HCT116 (cell line): ENCODE results near the gene RADIL.

Experiments used
- ELF1 ChIP-seq: IDR thresholded peaks from 2 replicates; pipeline ENCODE4 v1.6.1; 2012; ENCODE audit warnings: low read depth, borderline replicate concordance
- EZH2 ChIP-seq: fragments of 200-600 bp; sonication (generic); IDR thresholded peaks from 2 replicates; pipeline ENCODE4 v1.6.1; 2017; ENCODE audit warnings: antibody characterized with exemption, mixed run types
- EZH2phosphoT487 ChIP-seq: fragments of 200-600 bp; IDR thresholded peaks from 2 replicates; pipeline ENCODE4 v1.6.1; 2018; ENCODE audit warnings: antibody characterized with exemption, borderline replicate concordance
- FOSL1 ChIP-seq: IDR thresholded peaks from 2 replicates; pipeline ENCODE4 v1.6.1; 2012; ENCODE audit warnings: low read depth
- POLR2A ChIP-seq: IDR thresholded peaks from 2 replicates; pipeline ENCODE4 v1.7.0; 2011; ENCODE audit warnings: borderline replicate concordance; ENCODE audit not compliant: insufficient read depth, insufficient read length; ENCODE audit errors: extremely low read depth
- POLR2AphosphoS5 ChIP-seq: IDR thresholded peaks from 2 replicates; pipeline ENCODE4 v1.6.1; 2011; ENCODE audit warnings: mild to moderate bottlenecking, low read depth, low read length, moderate library complexity
- TCF7L2 ChIP-seq: IDR thresholded peaks from 2 replicates; pipeline ENCODE4 v1.7.0; 2011; ENCODE audit warnings: borderline replicate concordance, inconsistent platforms; ENCODE audit not compliant: insufficient read depth, insufficient read length; ENCODE audit errors: extremely low read depth
- ZNF274 ChIP-seq: fragments of 200-500 bp; sonication (Bioruptor generic); IDR thresholded peaks from 2 replicates; pipeline ENCODE4 v1.6.1; 2014; ENCODE audit warnings: mild to moderate bottlenecking, low read depth, low read length, inconsistent platforms
- TF ChIP-seq, protein P1 (sequence below), 3 experiments: fragments of 200-600 bp in 1 of 3; sonication (generic) in 1 of 3; IDR thresholded peaks in 2 of 3; conservative IDR thresholded peaks in 1 of 3; 2 replicates each; pipeline ENCODE4 v1.5.1; 2012 to 2017; ENCODE audit warnings: low read depth in 2 of 3, low read length in 2 of 3, antibody characterized with exemption in 1 of 3, borderline replicate concordance in 1 of 3, control low read depth in 1 of 3, mild to moderate bottlenecking in 1 of 3, mixed read lengths in 1 of 3, mixed run types in 1 of 3, moderate library complexity in 1 of 3; ENCODE audit not compliant: insufficient read depth in 1 of 3
- TF ChIP-seq, protein P2 (sequence below): IDR thresholded peaks from 2 replicates; pipeline ENCODE4 v1.6.1; 2012; ENCODE audit warnings: low read depth

DNA sequence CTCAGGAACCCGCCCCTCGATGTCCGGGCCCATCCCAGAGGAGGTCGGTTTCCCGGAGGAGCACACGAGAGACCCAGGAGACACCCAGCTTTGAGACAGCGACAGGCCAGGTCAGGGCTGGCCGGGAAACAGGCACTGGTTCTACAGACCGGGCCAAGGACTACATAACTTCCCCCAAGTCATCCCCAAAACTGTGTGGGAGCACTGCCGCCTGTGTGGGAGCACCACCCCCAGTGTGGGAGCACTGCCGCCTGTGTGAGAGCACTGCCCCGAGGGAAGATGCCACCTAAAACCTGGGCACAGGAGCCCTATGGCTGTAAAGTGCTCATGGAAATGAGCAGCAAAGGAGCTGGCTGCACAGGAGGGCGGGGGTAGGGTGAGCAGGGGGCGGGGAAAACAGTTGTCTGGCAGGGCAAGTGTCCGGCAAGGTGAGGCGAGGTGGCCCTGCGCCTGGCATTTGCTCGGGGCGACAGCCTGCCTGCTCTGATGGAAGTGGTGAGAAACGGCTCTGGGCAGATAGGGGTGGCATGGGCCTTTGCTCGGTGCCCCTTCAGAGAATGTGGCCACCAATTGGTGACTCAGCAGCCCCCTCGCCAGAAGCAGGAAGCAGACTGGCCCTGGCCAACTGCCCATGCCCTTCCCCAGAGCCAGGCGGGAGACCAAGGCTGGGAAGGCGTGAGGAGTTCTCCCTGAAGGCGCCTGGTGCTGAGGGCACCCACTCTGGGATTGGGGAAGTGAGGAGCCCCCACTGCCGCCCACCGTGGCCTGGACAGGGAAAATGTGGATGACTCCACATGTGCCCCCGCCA lies 47.9 kb downstream of the RADIL start:
- TF ChIP-seq, protein P1, sequence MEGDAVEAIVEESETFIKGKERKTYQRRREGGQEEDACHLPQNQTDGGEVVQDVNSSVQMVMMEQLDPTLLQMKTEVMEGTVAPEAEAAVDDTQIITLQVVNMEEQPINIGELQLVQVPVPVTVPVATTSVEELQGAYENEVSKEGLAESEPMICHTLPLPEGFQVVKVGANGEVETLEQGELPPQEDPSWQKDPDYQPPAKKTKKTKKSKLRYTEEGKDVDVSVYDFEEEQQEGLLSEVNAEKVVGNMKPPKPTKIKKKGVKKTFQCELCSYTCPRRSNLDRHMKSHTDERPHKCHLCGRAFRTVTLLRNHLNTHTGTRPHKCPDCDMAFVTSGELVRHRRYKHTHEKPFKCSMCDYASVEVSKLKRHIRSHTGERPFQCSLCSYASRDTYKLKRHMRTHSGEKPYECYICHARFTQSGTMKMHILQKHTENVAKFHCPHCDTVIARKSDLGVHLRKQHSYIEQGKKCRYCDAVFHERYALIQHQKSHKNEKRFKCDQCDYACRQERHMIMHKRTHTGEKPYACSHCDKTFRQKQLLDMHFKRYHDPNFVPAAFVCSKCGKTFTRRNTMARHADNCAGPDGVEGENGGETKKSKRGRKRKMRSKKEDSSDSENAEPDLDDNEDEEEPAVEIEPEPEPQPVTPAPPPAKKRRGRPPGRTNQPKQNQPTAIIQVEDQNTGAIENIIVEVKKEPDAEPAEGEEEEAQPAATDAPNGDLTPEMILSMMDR (IDR thresholded peaks at IDR 0.05 in 2 of 3, conservative IDR thresholded peaks at IDR 0.05 in 1 of 3; ENCODE audit: borderline replicate concordance in 1 of 3, insufficient read depth in 1 of 3, low read depth in 2 of 3, low read length in 2 of 3) = no peak
- no peak for TF ChIP-seq POLR2AphosphoS5
- no peak for TF ChIP-seq ELF1
- TF ChIP-seq, protein P2, sequence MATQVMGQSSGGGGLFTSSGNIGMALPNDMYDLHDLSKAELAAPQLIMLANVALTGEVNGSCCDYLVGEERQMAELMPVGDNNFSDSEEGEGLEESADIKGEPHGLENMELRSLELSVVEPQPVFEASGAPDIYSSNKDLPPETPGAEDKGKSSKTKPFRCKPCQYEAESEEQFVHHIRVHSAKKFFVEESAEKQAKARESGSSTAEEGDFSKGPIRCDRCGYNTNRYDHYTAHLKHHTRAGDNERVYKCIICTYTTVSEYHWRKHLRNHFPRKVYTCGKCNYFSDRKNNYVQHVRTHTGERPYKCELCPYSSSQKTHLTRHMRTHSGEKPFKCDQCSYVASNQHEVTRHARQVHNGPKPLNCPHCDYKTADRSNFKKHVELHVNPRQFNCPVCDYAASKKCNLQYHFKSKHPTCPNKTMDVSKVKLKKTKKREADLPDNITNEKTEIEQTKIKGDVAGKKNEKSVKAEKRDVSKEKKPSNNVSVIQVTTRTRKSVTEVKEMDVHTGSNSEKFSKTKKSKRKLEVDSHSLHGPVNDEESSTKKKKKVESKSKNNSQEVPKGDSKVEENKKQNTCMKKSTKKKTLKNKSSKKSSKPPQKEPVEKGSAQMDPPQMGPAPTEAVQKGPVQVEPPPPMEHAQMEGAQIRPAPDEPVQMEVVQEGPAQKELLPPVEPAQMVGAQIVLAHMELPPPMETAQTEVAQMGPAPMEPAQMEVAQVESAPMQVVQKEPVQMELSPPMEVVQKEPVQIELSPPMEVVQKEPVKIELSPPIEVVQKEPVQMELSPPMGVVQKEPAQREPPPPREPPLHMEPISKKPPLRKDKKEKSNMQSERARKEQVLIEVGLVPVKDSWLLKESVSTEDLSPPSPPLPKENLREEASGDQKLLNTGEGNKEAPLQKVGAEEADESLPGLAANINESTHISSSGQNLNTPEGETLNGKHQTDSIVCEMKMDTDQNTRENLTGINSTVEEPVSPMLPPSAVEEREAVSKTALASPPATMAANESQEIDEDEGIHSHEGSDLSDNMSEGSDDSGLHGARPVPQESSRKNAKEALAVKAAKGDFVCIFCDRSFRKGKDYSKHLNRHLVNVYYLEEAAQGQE = no peak
- TF ChIP-seq EZH2phosphoT487 = no peak
- TF ChIP-seq TCF7L2 = no peak
- no peak for TF ChIP-seq EZH2
- TF ChIP-seq FOSL1 = no peak
- TF ChIP-seq POLR2A = no peak
- no peak for TF ChIP-seq ZNF274
